Measurements from ENCODE around the gene METTL23. TPM values are rescaled to one million over a fixed set of nuclear protein-coding genes. Genes with fewer than 3 reads are reported as not detected.

METTL23 gene
- total RNA-seq, 1 experiment from 2014 or later = 58.7 TPM

DNA sequence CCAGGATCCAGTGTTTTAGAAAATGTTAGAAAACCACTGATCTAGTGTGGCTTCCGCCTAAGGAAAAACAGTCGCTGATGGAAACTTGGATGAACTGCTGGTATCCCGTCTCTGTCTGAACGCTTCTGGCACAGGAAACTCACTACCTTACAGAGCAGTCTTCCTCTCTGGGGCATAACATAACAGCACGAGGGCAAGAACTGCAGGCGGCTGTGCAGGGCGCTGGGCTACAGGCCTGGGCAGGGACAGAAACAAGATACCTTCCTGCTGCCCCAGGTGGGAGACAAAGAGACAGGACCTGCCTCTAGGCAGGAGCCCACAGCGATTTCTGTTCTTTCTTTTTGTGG is 26.4 kb upstream of the METTL23 start:
- Histone ChIP-seq H3F3A (ENCODE audit: low read length, unreplicated experiment) (no peaks in the 10 kb centered on the region), H3K9ac (ENCODE audit: low read length) (no peak overlapping the region), H3K27ac (ENCODE audit: low read length) (no peak overlapping the region), H4K20me1 (ENCODE audit: low read length) (no peaks in the 10 kb centered on the region), H3K36me3 (ENCODE audit: low read depth, low read length) (no peaks in the 10 kb centered on the region), H3K79me2 (ENCODE audit: low read length) (0 out of 2 replicates have a peak, but pooled peaks cover 5% of the 10 kb centered on the region), H3K4me3 (ENCODE audit: low read length) (no peak overlapping the region), H3K9me2 (replicated peaks; ENCODE audit: low read length) (no peaks in the 10 kb centered on the region), H3K9me3 (ENCODE audit: low read length) (no peaks in the 10 kb centered on the region), H3K4me2 (ENCODE audit: low read length) (no peak overlapping the region), H3K27me3 (ENCODE audit: low read length) (no peaks in the 10 kb centered on the region), H3K4me1 (ENCODE audit: insufficient read depth, low read length) (peaks cover 10% of the 10 kb centered on the region), H2AFZ (ENCODE audit: low read length) (no peak overlapping the region)
- ATAC-seq (no peak), DNase-seq (no peak)
- no TSS peak for BruUV-seq (replicated peaks)
- intact Hi-C loops (cut with micrococcal nuclease) = no loop called here
- no peak for TF ChIP-seq EZH2phosphoT487 (IDR thresholded peaks at IDR 0.05; ENCODE audit: borderline replicate concordance, low read length)
- TF ChIP-seq, protein P1, sequence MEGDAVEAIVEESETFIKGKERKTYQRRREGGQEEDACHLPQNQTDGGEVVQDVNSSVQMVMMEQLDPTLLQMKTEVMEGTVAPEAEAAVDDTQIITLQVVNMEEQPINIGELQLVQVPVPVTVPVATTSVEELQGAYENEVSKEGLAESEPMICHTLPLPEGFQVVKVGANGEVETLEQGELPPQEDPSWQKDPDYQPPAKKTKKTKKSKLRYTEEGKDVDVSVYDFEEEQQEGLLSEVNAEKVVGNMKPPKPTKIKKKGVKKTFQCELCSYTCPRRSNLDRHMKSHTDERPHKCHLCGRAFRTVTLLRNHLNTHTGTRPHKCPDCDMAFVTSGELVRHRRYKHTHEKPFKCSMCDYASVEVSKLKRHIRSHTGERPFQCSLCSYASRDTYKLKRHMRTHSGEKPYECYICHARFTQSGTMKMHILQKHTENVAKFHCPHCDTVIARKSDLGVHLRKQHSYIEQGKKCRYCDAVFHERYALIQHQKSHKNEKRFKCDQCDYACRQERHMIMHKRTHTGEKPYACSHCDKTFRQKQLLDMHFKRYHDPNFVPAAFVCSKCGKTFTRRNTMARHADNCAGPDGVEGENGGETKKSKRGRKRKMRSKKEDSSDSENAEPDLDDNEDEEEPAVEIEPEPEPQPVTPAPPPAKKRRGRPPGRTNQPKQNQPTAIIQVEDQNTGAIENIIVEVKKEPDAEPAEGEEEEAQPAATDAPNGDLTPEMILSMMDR (conservative IDR thresholded peaks at IDR 0.05; ENCODE audit: low read depth, low read length) = no peak
- no peak for TF ChIP-seq EZH2 (IDR thresholded peaks at IDR 0.05; ENCODE audit: low read length, unreplicated experiment)
- ChIA-PET CTCF (no interaction called here), POLR2A (ENCODE audit: unreplicated experiment) (no interaction called here)

DNA sequence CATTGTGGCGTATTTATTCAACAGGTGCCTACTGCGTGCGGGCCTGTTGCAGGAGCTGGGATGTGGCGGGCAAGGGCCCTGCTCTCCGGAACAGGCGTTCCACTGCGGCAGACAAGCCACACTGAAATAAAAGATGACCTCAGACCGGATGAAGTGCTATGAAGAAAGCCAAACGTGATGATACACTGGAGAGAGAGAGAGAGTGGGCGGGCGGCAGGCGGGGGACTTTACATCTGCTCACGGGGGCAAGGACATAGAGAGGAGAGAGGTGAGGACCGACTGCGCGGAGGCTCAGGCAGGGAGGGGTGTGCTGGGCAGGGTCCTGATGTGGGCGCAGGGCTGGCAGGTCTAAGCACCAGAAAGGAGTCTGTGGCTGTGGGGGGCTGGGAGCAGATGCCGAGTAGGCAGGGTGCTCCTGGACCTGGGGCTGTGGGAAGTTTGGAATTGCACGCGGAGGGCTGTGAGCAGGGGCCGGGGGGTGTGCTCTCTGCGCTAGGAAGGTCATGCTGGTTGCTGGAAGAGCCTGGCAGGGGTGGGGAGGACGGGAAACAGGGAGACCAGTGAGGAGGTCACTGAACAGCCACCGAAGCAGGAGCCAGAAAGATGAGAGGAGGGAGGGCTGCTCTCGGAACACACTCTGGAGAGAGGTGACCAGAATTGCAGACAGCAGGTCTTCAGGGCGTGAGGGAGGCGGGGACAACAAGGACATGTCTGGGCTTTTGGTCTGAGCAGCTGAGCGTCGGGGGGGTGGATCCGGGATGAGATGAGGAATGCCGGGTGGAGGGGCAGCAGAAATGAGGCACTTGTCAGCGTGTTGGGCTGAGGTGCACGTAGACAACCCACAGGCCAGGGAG is 25.8 kb upstream of the METTL23 start:
- ChIA-PET POLR2A (ENCODE audit: unreplicated experiment) (no interaction called here), CTCF (interaction anchor here (0.9 kb wide), 1 partner anchor 20 kb away, joined by 3 read pairs; no protein-coding TSS in a partner anchor)
- Histone ChIP-seq H3K9ac (ENCODE audit: low read length) (no peak overlapping the region), H3K27me3 (ENCODE audit: low read length) (no peaks in the 10 kb centered on the region), H4K20me1 (ENCODE audit: low read length) (no peaks in the 10 kb centered on the region), H3K79me2 (ENCODE audit: low read length) (0 out of 2 replicates have a peak, but pooled peaks cover 5% of the 10 kb centered on the region), H3F3A (ENCODE audit: low read length, unreplicated experiment) (no peaks in the 10 kb centered on the region), H3K9me3 (ENCODE audit: low read length) (no peaks in the 10 kb centered on the region), H2AFZ (ENCODE audit: low read length) (no peak overlapping the region), H3K27ac (ENCODE audit: low read length) (no peak overlapping the region), H3K4me3 (ENCODE audit: low read length) (no peak overlapping the region), H3K4me1 (ENCODE audit: insufficient read depth, low read length) (peaks cover 10% of the 10 kb centered on the region), H3K9me2 (replicated peaks; ENCODE audit: low read length) (no peaks in the 10 kb centered on the region), H3K36me3 (ENCODE audit: low read depth, low read length) (no peaks in the 10 kb centered on the region), H3K4me2 (ENCODE audit: low read length) (no peak overlapping the region)
- intact Hi-C loops (cut with micrococcal nuclease) = no loop called here
- BruUV-seq (replicated peaks) = no TSS peak
- DNase-seq = no peak
- no peak for TF ChIP-seq EZH2 (IDR thresholded peaks at IDR 0.05; ENCODE audit: low read length, unreplicated experiment)
- TF ChIP-seq, protein P1 (conservative IDR thresholded peaks at IDR 0.05; ENCODE audit: low read depth, low read length) = no peak
- TF ChIP-seq EZH2phosphoT487 (IDR thresholded peaks at IDR 0.05; ENCODE audit: borderline replicate concordance, low read length) = no peak
- no peak for ATAC-seq

DNA sequence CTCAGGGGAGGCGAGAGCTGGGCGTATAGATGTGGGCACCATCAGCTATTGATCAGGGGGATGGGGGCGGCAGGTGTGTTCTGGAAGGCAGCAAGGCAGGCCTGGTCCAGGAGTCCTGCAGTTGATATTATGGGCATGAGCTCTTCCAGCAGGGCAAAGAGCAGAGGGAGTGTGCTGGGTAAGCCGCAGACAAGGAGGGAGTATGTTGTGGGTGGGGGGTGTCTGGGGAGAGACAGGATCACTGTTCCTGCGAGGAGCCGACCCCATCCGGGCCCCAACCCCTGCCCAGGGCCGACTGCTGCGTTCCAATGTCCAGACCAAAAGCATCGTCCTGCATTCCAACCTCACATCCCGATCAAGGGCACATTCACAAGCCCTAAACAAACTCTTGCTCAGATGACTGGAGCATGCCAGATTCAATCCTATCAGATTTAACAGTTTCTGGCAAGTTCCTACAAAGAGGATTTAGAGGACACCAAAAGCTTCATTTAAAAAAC is 25.1 kb upstream of the METTL23 start:
- TF ChIP-seq EZH2 (IDR thresholded peaks at IDR 0.05; ENCODE audit: low read length, unreplicated experiment) = no peak
- no peaks in the 10 kb centered on the region for H3K36me3 ChIP-seq (ENCODE audit: low read depth, low read length)
- no peaks in the 10 kb centered on the region for H3K9me3 ChIP-seq (ENCODE audit: low read length)
- 0 out of 2 replicates have a peak, but pooled peaks cover 7% of the 10 kb centered on the region for H3K79me2 ChIP-seq (ENCODE audit: low read length)
- DNase-seq (no peak), ATAC-seq (no peak)
- CTCF ChIA-PET = interaction anchor here (0.9 kb wide), 1 partner anchor 20 kb away, joined by 3 read pairs; no protein-coding TSS in a partner anchor
- POLR2A ChIA-PET (ENCODE audit: unreplicated experiment) = no interaction called here
- H3K4me2 ChIP-seq (ENCODE audit: low read length) = no peak overlapping the region
- H3K9ac ChIP-seq (ENCODE audit: low read length) = no peak overlapping the region
- no peak overlapping the region for H3K27ac ChIP-seq (ENCODE audit: low read length)
- no peaks in the 10 kb centered on the region for H3K27me3 ChIP-seq (ENCODE audit: low read length)
- H4K20me1 ChIP-seq (ENCODE audit: low read length) = no peaks in the 10 kb centered on the region
- intact Hi-C loops (cut with micrococcal nuclease) = no loop called here
- BruUV-seq (replicated peaks) = no TSS peak
- peaks cover 9% of the 10 kb centered on the region for H3K4me1 ChIP-seq (ENCODE audit: insufficient read depth, low read length)
- no peaks in the 10 kb centered on the region for H3F3A ChIP-seq (ENCODE audit: low read length, unreplicated experiment)
- H3K9me2 ChIP-seq (replicated peaks; ENCODE audit: low read length) = no peaks in the 10 kb centered on the region
- H2AFZ ChIP-seq (ENCODE audit: low read length) = no peak overlapping the region
- no peak overlapping the region for H3K4me3 ChIP-seq (ENCODE audit: low read length)
